HEK293 (cell line): ENCODE measurements around the gene RASD2.

Experiments
- CTCF ChIA-PET: fragments of 350-600 bp; formaldehyde crosslinking; extraction: SDS; loops from one replicate; lab custom pipeline; 2021; ENCODE audit warnings: antibody characterized with exemption; lab: Yijun Ruan, JAX
- POLR2A ChIA-PET: fragments of 300-600 bp; formaldehyde crosslinking; extraction: SDS; loops from one replicate; lab custom pipeline; 2020; ENCODE audit warnings: antibody characterized with exemption, inconsistent platforms; lab: Yijun Ruan, JAX
- H3K27ac ChIP-seq: fragments of 200-500 bp; sonication (Bioruptor generic); 2 replicates; pipeline ENCODE4 v1.5.1; 2014; ENCODE audit warnings: low read depth, low read length, control low read depth, inconsistent platforms; ENCODE audit errors: extremely low read depth
- H3K36me3 ChIP-seq, 2 experiments: fragments of 200-500 bp in 1 of 2; sonication (Bioruptor generic) in 1 of 2; 1 replicate in 1 of 2; 2 replicates in 1 of 2; pipeline ENCODE4 v1.5.1; 2014 to 2017; ENCODE audit warnings: inconsistent platforms in 2 of 2, low read length in 2 of 2; ENCODE audit not compliant: control insufficient read depth in 2 of 2, insufficient read depth in 1 of 2
- H3K4me1 ChIP-seq: fragments of 200-500 bp; sonication (Bioruptor generic); 2 replicates; pipeline ENCODE4 v1.5.1; 2014; ENCODE audit warnings: mild to moderate bottlenecking, low read length, inconsistent platforms; ENCODE audit not compliant: control insufficient read depth, insufficient read depth
- H3K4me3 ChIP-seq: 2 replicates; pipeline ENCODE4 v1.5.1; 2011; ENCODE audit warnings: low read depth, mild to moderate bottlenecking, control low read depth, low read length, moderate library complexity
- H3K9me3 ChIP-seq: fragments of 200-500 bp; sonication (Bioruptor generic); 2 replicates; pipeline ENCODE4 v1.5.1; 2014; ENCODE audit warnings: low read depth, low read length, inconsistent platforms; ENCODE audit not compliant: control insufficient read depth, insufficient read depth
- EGR2 ChIP-seq: fragments of 450-650 bp; formaldehyde crosslinking; IDR thresholded peaks from 2 replicates; pipeline ENCODE4 v1.5.1; 2016; ENCODE audit warnings: low read depth, missing biosample characterization, missing genetic modification characterization
- ELK4 ChIP-seq: IDR thresholded peaks from 2 replicates; pipeline ENCODE4 v1.6.1; 2011; ENCODE audit warnings: mild to moderate bottlenecking, low read depth, low read length, borderline replicate concordance
- GLIS1 ChIP-seq: fragments of 450-650 bp; formaldehyde crosslinking; IDR thresholded peaks from 2 replicates; pipeline ENCODE4 v1.5.1; 2016; ENCODE audit warnings: missing biosample characterization, missing genetic modification characterization
- REST ChIP-seq: fragments of 450-650 bp; formaldehyde crosslinking; IDR thresholded peaks from 2 replicates; pipeline ENCODE4 v1.5.1; 2016; ENCODE audit warnings: missing biosample characterization, missing genetic modification characterization
- SCRT2 ChIP-seq: fragments of 450-650 bp; formaldehyde crosslinking; IDR thresholded peaks from 2 replicates; pipeline ENCODE4 v1.5.1; 2016; ENCODE audit warnings: missing biosample characterization, missing genetic modification characterization
- ZBTB6 ChIP-seq: fragments of 450-650 bp; formaldehyde crosslinking; IDR thresholded peaks from 2 replicates; pipeline ENCODE4 v1.5.1; 2017; ENCODE audit warnings: missing biosample characterization, missing genetic modification characterization
- ZFHX2 ChIP-seq: fragments of 450-650 bp; formaldehyde crosslinking; conservative IDR thresholded peaks from 2 replicates; pipeline ENCODE4 v1.5.1; 2016; ENCODE audit warnings: missing biosample characterization, missing genetic modification characterization
- ZNF121 ChIP-seq: fragments of 450-650 bp; formaldehyde crosslinking; IDR thresholded peaks from 2 replicates; pipeline ENCODE4 v1.5.1; 2016; ENCODE audit warnings: missing biosample characterization, missing genetic modification characterization
- ZNF148 ChIP-seq: fragments of 450-650 bp; formaldehyde crosslinking; IDR thresholded peaks from 2 replicates; pipeline ENCODE4 v1.5.0; 2017; ENCODE audit warnings: missing biosample characterization, missing genetic modification characterization, borderline replicate concordance
- ZNF155 ChIP-seq: fragments of 450-650 bp; formaldehyde crosslinking; IDR thresholded peaks from 2 replicates; pipeline ENCODE4 v1.5.1; 2016; ENCODE audit warnings: missing biosample characterization, missing genetic modification characterization
- ZNF157 ChIP-seq: fragments of 450-650 bp; formaldehyde crosslinking; IDR thresholded peaks from 2 replicates; pipeline ENCODE4 v1.5.1; 2016; ENCODE audit warnings: missing biosample characterization, missing genetic modification characterization
- ZNF2 ChIP-seq: fragments of 450-650 bp; formaldehyde crosslinking; IDR thresholded peaks from 2 replicates; pipeline ENCODE4 v1.5.1; 2016; ENCODE audit warnings: missing biosample characterization, missing genetic modification characterization
- ZNF521 ChIP-seq: fragments of 450-650 bp; formaldehyde crosslinking; IDR thresholded peaks from 2 replicates; pipeline ENCODE4 v1.5.1; 2017; ENCODE audit warnings: missing biosample characterization, mild to moderate bottlenecking, missing genetic modification characterization
- ZNF555 ChIP-seq: fragments of 450-650 bp; formaldehyde crosslinking; conservative IDR thresholded peaks from 2 replicates; pipeline ENCODE4 v1.5.1; 2017; ENCODE audit warnings: missing biosample characterization, mild to moderate bottlenecking, missing genetic modification characterization, inconsistent platforms
- ZNF600 ChIP-seq: fragments of 450-650 bp; formaldehyde crosslinking; IDR thresholded peaks from 2 replicates; pipeline ENCODE4 v1.5.1; 2016; ENCODE audit warnings: missing biosample characterization, missing genetic modification characterization
- ZNF692 ChIP-seq: fragments of 450-650 bp; formaldehyde crosslinking; IDR thresholded peaks from 2 replicates; pipeline ENCODE4 v1.5.1; 2016; ENCODE audit warnings: missing biosample characterization, missing genetic modification characterization
- ZNF701 ChIP-seq: fragments of 450-650 bp; formaldehyde crosslinking; IDR thresholded peaks from 2 replicates; pipeline ENCODE4 v1.5.1; 2016; ENCODE audit warnings: missing biosample characterization, missing genetic modification characterization
- ZNF747 ChIP-seq: fragments of 450-650 bp; formaldehyde crosslinking; IDR thresholded peaks from 2 replicates; pipeline ENCODE4 v1.5.1; 2016; ENCODE audit warnings: missing biosample characterization, missing genetic modification characterization
- ZNF768 ChIP-seq: fragments of 450-650 bp; formaldehyde crosslinking; IDR thresholded peaks from 2 replicates; pipeline ENCODE4 v1.5.1; 2018; ENCODE audit warnings: missing biosample characterization, mild to moderate bottlenecking, missing genetic modification characterization

The RASD2 gene

GRCh38 chr22:35554297-35554845 is 13.7 kb downstream of the RASD2 start (continued):
- peak; percentile 98 for TF ChIP-seq ZFHX2 (tag by site-specific recombination)
- TF ChIP-seq EGR2 (tag by site-specific recombination): peak; percentile 99

GRCh38 chr22:35555483-35555890 is 14.9 kb downstream of the RASD2 start:
- ChIA-PET CTCF (no interaction called here), POLR2A (no interaction called here)
- H3K4me3 ChIP-seq: no peak overlapping the region
- H3K9me3 ChIP-seq: no peaks in the 10 kb centered on the region
- TF ChIP-seq SCRT2 (tag by site-specific recombination) (peak; percentile 46; the same call in 1 of the 2 replicates), GLIS1 (tag by site-specific recombination) (no peak)
- H3K36me3 ChIP-seq: no peaks in the 10 kb centered on the region
- H3K4me1 ChIP-seq: no peaks in the 10 kb centered on the region; the same call in 1 of the 2 replicates
- H3K27ac ChIP-seq: no peak overlapping the region

GRCh38 chr22:35555946-35556547 is 15.4 kb downstream of the RASD2 start:
- TF ChIP-seq ZNF768 (peak; percentile 79; the same call in 1 of the 2 replicates), ZNF701 (tag by site-specific recombination) (no peak), ZNF747 (tag by site-specific recombination) (no peak), ZNF692 (tag by site-specific recombination) (no peak)
- TF ChIP-seq, all 188 proteins: peak for 1
- no peaks in the 10 kb centered on the region; the same call in 1 of the 2 replicates for H3K4me1 ChIP-seq
- no peaks in the 10 kb centered on the region for H3K36me3 ChIP-seq
- ChIA-PET POLR2A (no interaction called here), CTCF (interaction anchor here (0.7 to 0.8 kb wide), 2 partner anchors 26 to 126 kb away, joined by 4 read pairs; no protein-coding TSS in a partner anchor)
- H3K9me3 ChIP-seq: no peaks in the 10 kb centered on the region
- H3K27ac ChIP-seq: no peak overlapping the region
- H3K4me3 ChIP-seq: no peak overlapping the region

GRCh38 chr22:35556666-35557065 is 16.0 kb downstream of the RASD2 start:
- Histone ChIP-seq H3K36me3 (no peaks in the 10 kb centered on the region), H3K4me1 (no peaks in the 10 kb centered on the region; the same call in 1 of the 2 replicates), H3K27ac (no peak overlapping the region), H3K4me3 (no peak overlapping the region), H3K9me3 (no peaks in the 10 kb centered on the region)
- POLR2A ChIA-PET: no interaction called here
- CTCF ChIA-PET: interaction anchor here (0.7 to 0.8 kb wide), 2 partner anchors 25 to 126 kb away, joined by 4 read pairs; no protein-coding TSS in a partner anchor
- TF ChIP-seq ZNF555: no peak
- TF ChIP-seq ZNF600: no peak
- TF ChIP-seq REST (tag by site-specific recombination): no peak
- no peak for TF ChIP-seq ZNF121
- no peak for TF ChIP-seq ZNF2
- no peak for TF ChIP-seq ZNF157 (tag by site-specific recombination)
- TF ChIP-seq ELK4: no peak
- TF ChIP-seq ZNF521 (tag by site-specific recombination): no peak
- no peak for TF ChIP-seq ZNF155 (tag by site-specific recombination)
- TF ChIP-seq ZNF148 (tag by site-specific recombination): no peak
- no peak for TF ChIP-seq ZBTB6 (tag by site-specific recombination)
